Measurements from ENCODE around the gene FGF2.

DNA sequence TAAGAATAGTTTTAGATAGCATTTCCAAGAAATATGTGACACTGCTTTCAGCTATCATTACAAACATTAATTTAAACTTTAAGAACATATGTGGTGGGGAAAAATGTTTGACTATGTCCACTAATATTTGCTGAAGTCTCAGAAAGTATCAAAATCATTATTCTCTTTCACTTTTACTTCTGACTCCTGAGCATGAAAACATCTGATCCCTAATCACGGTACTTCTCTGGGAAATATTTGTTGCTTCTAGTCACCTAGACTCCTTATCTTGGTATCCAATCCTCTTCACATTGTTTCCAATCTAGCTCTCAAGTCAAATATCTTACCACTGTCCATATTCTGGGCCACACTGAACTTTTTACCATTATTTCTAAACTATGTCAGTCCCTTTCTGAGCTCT lies 85.0 kb downstream of the FGF2 start:
- TF ChIP-seq, protein P1, sequence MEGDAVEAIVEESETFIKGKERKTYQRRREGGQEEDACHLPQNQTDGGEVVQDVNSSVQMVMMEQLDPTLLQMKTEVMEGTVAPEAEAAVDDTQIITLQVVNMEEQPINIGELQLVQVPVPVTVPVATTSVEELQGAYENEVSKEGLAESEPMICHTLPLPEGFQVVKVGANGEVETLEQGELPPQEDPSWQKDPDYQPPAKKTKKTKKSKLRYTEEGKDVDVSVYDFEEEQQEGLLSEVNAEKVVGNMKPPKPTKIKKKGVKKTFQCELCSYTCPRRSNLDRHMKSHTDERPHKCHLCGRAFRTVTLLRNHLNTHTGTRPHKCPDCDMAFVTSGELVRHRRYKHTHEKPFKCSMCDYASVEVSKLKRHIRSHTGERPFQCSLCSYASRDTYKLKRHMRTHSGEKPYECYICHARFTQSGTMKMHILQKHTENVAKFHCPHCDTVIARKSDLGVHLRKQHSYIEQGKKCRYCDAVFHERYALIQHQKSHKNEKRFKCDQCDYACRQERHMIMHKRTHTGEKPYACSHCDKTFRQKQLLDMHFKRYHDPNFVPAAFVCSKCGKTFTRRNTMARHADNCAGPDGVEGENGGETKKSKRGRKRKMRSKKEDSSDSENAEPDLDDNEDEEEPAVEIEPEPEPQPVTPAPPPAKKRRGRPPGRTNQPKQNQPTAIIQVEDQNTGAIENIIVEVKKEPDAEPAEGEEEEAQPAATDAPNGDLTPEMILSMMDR (IDR thresholded peaks at IDR 0.05), result no peak
- TF ChIP-seq EP300 (IDR thresholded peaks at IDR 0.05) (no peak), POLR2A (IDR thresholded peaks at IDR 0.05) (no peak), POLR2AphosphoS5 (IDR thresholded peaks at IDR 0.05) (no peak)
